Lower leg skin (tissue), 4 donors: ENCODE results near the gene SH2D4B. TPM values are rescaled to one million over a fixed set of nuclear protein-coding genes. Genes with fewer than 3 reads are reported as not detected.

Experiments
- DNase-seq, 2 donors: peaks; one replicate each; pipeline ENCODE4 v3.0.0-alpha.2; 2019; ENCODE audit warnings: low spot score in 2 of 2
- H3K4me3 ChIP-seq: fragments of 200-600 bp; sonication (generic); 2 replicates; pipeline ENCODE4 v1.5.1; 2017; ENCODE audit warnings: mild to moderate bottlenecking, low read depth; ENCODE audit not compliant: poor library complexity, severe bottlenecking
- POLR2A ChIP-seq, 2 donors: fragments of 450-650 bp; IDR thresholded peaks; one replicate each; pipeline ENCODE4 v1.6.1; 2016 to 2017; ENCODE audit warnings: antibody characterized with exemption in 2 of 2, mild to moderate bottlenecking in 1 of 2, moderate library complexity in 1 of 2
- WGBS, 2 donors: methylation state at CpG; one replicate each; pipeline ENCODE4 v1.1.5; 2018; 5-methylcytosine and 5-hydroxymethylcytosine counted together
- intact Hi-C: fragments of 100-400 bp; cut with DNase I; formaldehyde crosslinking; loops from one replicate; pipeline ENCODE4 v1.15.0; 2023; ENCODE audit warnings: low total_unique reads
- total RNA-seq, 4 donors: library from RNA; depleted of rRNA; stranded (reverse); fragments of >200 nt; gene quantifications; one replicate each; pipeline ENCODE4 v1.1.0, GENCODE V29; 2016
- TF ChIP-seq, protein P1 (sequence below), 3 donors: fragments of 450-650 bp; IDR thresholded peaks; one replicate each; pipeline ENCODE4 v1.5.1; 2016; ENCODE audit warnings: antibody characterized with exemption in 3 of 3, mild to moderate bottlenecking in 3 of 3, moderate library complexity in 2 of 3

SH2D4B gene
- total RNA-seq, 4 donors from 2014 or later: 0.13 TPM; not detected in 3

DNA sequence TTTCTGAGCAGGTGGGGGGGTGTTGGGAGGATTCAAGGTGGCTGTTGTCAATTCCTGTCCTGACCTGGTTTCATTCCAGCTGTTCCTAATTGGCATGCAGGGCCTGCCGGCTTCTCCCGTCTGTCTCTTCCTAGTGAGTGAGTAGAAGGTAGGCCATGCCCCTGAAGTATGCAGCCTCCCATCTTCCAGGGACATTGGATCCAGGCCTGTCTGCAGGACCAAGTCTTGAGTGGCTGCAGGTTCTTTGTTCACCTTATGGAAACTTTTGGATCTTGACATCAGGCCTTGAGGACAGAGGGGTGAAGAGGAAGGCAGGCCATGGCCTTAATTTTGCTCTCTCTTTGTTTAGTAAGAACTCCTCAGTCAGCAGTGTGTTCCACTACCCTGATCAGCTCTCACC lies 131.8 kb downstream of the SH2D4B start:
- TF ChIP-seq, protein P1, sequence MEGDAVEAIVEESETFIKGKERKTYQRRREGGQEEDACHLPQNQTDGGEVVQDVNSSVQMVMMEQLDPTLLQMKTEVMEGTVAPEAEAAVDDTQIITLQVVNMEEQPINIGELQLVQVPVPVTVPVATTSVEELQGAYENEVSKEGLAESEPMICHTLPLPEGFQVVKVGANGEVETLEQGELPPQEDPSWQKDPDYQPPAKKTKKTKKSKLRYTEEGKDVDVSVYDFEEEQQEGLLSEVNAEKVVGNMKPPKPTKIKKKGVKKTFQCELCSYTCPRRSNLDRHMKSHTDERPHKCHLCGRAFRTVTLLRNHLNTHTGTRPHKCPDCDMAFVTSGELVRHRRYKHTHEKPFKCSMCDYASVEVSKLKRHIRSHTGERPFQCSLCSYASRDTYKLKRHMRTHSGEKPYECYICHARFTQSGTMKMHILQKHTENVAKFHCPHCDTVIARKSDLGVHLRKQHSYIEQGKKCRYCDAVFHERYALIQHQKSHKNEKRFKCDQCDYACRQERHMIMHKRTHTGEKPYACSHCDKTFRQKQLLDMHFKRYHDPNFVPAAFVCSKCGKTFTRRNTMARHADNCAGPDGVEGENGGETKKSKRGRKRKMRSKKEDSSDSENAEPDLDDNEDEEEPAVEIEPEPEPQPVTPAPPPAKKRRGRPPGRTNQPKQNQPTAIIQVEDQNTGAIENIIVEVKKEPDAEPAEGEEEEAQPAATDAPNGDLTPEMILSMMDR (IDR thresholded peaks at IDR 0.05): no peak
- no peak for TF ChIP-seq POLR2A (IDR thresholded peaks at IDR 0.05)
- intact Hi-C loops: loop anchor here (10.0 kb wide), 1 partner anchor 255 kb away; no protein-coding TSS in a partner anchor
- 58 to 67% methylated on average over 2 of the region's 2 CpGs for WGBS, 2 donors
- no peak for DNase-seq
- no peak overlapping the region for H3K4me3 ChIP-seq

DNA sequence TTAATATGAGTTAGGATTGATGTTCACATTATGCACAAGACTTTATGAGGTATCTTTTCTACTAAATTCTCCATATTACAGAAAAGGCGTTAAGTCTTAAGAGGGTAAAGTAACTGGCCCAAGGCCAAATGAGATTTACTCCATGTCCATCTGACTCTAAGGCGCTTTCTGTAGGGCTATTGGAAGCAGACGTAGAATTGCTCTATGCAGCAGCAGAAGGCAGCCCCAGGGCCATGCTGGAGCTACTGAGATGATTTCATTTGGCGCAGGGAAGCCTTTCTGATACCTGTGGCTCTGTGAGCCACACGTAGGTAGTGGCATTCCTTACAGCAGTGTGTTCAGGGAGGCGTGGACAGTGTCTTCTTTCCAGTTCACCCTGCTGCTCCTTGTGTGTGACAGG lies 133.1 kb downstream of the SH2D4B start:
- DNase-seq: no peak
- 87 to 92% methylated on average over 6 of the region's 6 CpGs for WGBS, 2 donors
- TF ChIP-seq, protein P1 (IDR thresholded peaks at IDR 0.05): no peak
- TF ChIP-seq POLR2A (IDR thresholded peaks at IDR 0.05): no peak

DNA sequence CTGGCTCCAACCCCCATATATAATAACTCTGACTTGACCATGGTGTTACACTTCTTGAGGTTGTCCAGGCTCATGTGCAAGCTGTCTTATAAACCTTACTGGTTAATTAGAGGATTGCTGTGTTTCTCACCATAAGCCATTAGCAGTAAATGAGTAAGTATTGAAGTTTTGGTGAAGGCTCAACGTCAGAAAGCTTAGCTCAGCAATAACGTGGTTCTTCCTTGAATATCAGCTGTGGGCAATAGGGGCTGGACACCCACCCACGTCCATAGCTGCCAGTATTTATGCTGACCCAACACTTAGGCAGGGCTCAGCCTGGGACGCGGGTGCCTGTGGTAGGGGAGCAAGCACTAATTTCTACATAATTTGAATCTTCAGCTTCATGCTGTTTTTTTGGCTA lies 134.1 kb downstream of the SH2D4B start:
- intact Hi-C loops: no loop called here
- WGBS, 2 donors: 83 to 84% methylated on average over 5 of the region's 5 CpGs
- H3K4me3 ChIP-seq: no peak overlapping the region
- no peak for TF ChIP-seq POLR2A (IDR thresholded peaks at IDR 0.05)
- TF ChIP-seq, protein P1 (IDR thresholded peaks at IDR 0.05): no peak
- no peak for DNase-seq

More for the DNA sequence above, 133.1 kb downstream of the SH2D4B start:
- intact Hi-C loops: no loop called here
- H3K4me3 ChIP-seq: no peak overlapping the region

DNA sequence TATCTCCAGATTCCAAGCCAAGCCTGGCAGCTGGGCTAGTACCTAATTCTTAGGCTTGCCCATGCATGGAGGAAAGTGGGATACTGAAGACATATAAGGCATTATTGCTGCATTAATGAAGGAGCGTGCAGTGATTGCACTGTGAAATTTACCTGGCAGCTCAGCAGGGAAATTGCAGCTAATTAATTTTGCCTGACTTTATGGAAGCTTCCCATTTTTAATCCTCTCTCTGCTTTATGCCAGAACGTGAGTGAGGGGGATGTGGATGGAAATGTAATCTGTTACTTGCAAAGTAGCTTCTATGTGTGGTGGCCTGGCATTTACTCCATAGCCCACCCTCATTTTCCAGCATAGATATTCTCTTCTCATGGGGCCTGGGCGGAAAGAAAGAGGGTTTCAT lies 134.9 kb downstream of the SH2D4B start:
- no peak for TF ChIP-seq POLR2A (IDR thresholded peaks at IDR 0.05)
- TF ChIP-seq, protein P1 (IDR thresholded peaks at IDR 0.05): no peak

DNA sequence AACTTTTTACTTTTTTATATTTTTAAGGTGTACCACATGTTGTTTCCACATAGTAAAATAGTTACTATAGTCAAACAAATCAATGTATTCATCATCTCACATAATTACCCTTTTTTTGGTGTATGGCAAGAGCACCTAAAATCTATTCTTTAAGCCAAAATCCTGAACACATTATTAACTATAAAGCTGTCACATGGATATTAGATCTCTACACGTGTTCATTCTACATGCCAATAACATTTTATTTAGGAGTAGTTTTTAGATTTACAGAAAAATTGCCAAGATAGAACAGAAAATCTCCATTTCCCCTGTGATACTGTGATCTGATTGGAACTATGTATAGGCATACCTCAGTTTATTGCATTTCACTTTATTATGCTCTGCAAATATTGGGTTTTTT lies 137.1 kb downstream of the SH2D4B start:
- DNase-seq: no peak
- TF ChIP-seq, protein P1 (IDR thresholded peaks at IDR 0.05): no peak
- no peak for TF ChIP-seq POLR2A (IDR thresholded peaks at IDR 0.05)
- 65 to 68% methylated on average over 1 of the region's 1 CpG for WGBS, 2 donors
- H3K4me3 ChIP-seq: no peak overlapping the region
- intact Hi-C loops: no loop called here

More for the DNA sequence above, 134.9 kb downstream of the SH2D4B start:
- intact Hi-C loops: no loop called here
- DNase-seq: no peak
- no peak overlapping the region for H3K4me3 ChIP-seq
- WGBS, 2 donors: 78 to 84% methylated on average over 3 of the region's 3 CpGs

DNA sequence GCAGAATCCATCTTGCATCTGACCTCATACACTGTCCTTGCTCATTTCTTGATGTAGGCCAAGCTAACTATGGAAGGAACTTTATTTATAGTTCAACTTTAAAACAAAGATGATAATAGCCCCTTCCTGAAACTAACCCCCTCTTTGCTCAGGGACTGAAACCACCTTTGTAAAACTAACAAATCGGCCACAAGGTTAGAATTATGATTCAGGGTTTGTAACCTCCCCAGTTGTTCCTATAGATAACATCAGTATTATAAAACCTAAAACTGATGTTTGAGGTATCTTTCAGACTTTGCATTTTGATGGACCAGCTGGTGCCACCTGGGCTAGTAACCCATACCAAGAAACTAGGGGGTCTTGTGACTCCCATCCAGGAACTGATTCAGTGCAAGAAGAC lies 143.4 kb downstream of the SH2D4B start:
- TF ChIP-seq, protein P1 (IDR thresholded peaks at IDR 0.05): no peak
- no peak for TF ChIP-seq POLR2A (IDR thresholded peaks at IDR 0.05)
- intact Hi-C loops: no loop called here
- 82 to 85% methylated on average over 1 of the region's 1 CpG for WGBS, 2 donors
- DNase-seq: no peak
- no peak overlapping the region for H3K4me3 ChIP-seq
